GM20000 (cell line): Measurements from ENCODE around the gene RASA1.

Experiments used
- DNase-seq: peaks from one replicate; pipeline ENCODE4 v3.0.0; 2012; ENCODE audit warnings: low spot score
- CTCF ChIP-seq: IDR thresholded peaks from 2 replicates; pipeline ENCODE4 v1.5.1; 2012; ENCODE audit warnings: mild to moderate bottlenecking, control low read depth; ENCODE audit errors: extremely low read depth, missing control alignments

The RASA1 gene

GRCh38 chr5:87411586-87411972, 143.9 kb downstream of the RASA1 start:
- DNase-seq: no peak
- no peak for TF ChIP-seq CTCF

- TF ChIP-seq CTCF: no peak
- peak; percentile 3 for DNase-seq
These were observed 144.4 kb downstream of the RASA1 start for GRCh38 chr5:87411973-87412629.

GRCh38 chr5:87412630-87413342, 145.1 kb downstream of the RASA1 start, which contains the start of gene CCNH:
TSS of gene CCNH (minus strand) at chr5:87412930. CDS start at chr5:87412794, 136 bp downstream.
- DNase-seq: peak; percentile 90
- no peak for TF ChIP-seq CTCF

- DNase-seq: peak; percentile 2
These were observed 145.6 kb downstream of the RASA1 start for GRCh38 chr5:87413343-87413645.

GRCh38 chr5:87418506-87418905, 150.8 kb downstream of the RASA1 start:
- TF ChIP-seq CTCF: no peak
- DNase-seq: no peak

More at GRCh38 chr5:87413343-87413645, 145.6 kb downstream of the RASA1 start:
- TF ChIP-seq CTCF: no peak

- TF ChIP-seq CTCF: no peak
- no peak for DNase-seq
These were observed 153.6 kb downstream of the RASA1 start for GRCh38 chr5:87421307-87421706.

GRCh38 chr5:87423755-87424154, 156.1 kb downstream of the RASA1 start:
- no peak for DNase-seq
- TF ChIP-seq CTCF: no peak
